GM19467 (cell line): ENCODE measurements around the gene FAM222A.

Experiments
- ATAC-seq: cut with Tn5 transposase; IDR thresholded peaks from one replicate; pipeline ENCODE4 v1.9.1; 2021; ENCODE audit warnings: mild to moderate bottlenecking, moderate library complexity; ENCODE audit not compliant: unreplicated experiment

The FAM222A gene

GRCh38 chr12:109770861-109771670 lies 57.4 kb downstream of the FAM222A start:
- no peak for ATAC-seq

GRCh38 chr12:109771746-109772621 lies 58.4 kb downstream of the FAM222A start:
- no peak for ATAC-seq

GRCh38 chr12:109772622-109773321 lies 59.1 kb downstream of the FAM222A start:
- no peak for ATAC-seq

- no peak for ATAC-seq
Measured at GRCh38 chr12:109773384-109774011, 59.9 kb downstream of the FAM222A start.

- no peak for ATAC-seq
Measured at GRCh38 chr12:109775172-109775881, 61.7 kb downstream of the FAM222A start.

GRCh38 chr12:109776624-109777023 lies 63.0 kb downstream of the FAM222A start:
- ATAC-seq = no peak

GRCh38 chr12:109777544-109777943 lies 63.9 kb downstream of the FAM222A start:
- no peak for ATAC-seq

GRCh38 chr12:109778684-109779083 lies 65.1 kb downstream of the FAM222A start:
- no peak for ATAC-seq

- ATAC-seq = no peak
Measured at GRCh38 chr12:109779382-109779781, 65.8 kb downstream of the FAM222A start.

- ATAC-seq = no peak
Measured at GRCh38 chr12:109781668-109782325, 68.2 kb downstream of the FAM222A start.

- no peak for ATAC-seq
Measured at GRCh38 chr12:109782326-109782703, 68.7 kb downstream of the FAM222A start.

- no peak for ATAC-seq
Measured at GRCh38 chr12:109783135-109783964, 69.7 kb downstream of the FAM222A start.

- ATAC-seq = no peak
Measured at GRCh38 chr12:109783965-109784244, 70.3 kb downstream of the FAM222A start.

GRCh38 chr12:109785854-109786253 lies 72.2 kb downstream of the FAM222A start:
- no peak for ATAC-seq

- ATAC-seq = no peak
Measured at GRCh38 chr12:109786799-109787198, 73.2 kb downstream of the FAM222A start.

- ATAC-seq = no peak
Measured at GRCh38 chr12:109789526-109790048, 76.0 kb downstream of the FAM222A start.

GRCh38 chr12:109792992-109793391 lies 79.4 kb downstream of the FAM222A start:
- no peak for ATAC-seq

- ATAC-seq = no peak
Measured at GRCh38 chr12:109793411-109793810, 79.8 kb downstream of the FAM222A start.
